IMR-90 (cell line): ENCODE data around the gene SOCS3. TPM values are rescaled to one million over a fixed set of nuclear protein-coding genes. Genes with fewer than 3 reads are reported as not detected.
A peak's percentile ranks its signal among the peaks of the same experiment; 100 is the strongest.

Experiments used
- ATAC-seq: fragments of 200-7000 bp; cut with Tn5 transposase; 2 replicates; pipeline ENCODE4 v1.9.1; 2020; ENCODE audit warnings: low read depth, mild to moderate bottlenecking, moderate library complexity
- BruUV-seq: library from RNA; stranded (reverse); fragments of 400-500 nt; replicated peaks from 2 replicates; lab custom pipeline; 2021; lab: Mats Ljungman, UMichigan
- CTCF ChIA-PET: fragments of 300-600 bp; formaldehyde crosslinking; extraction: SDS; loops from one replicate; lab custom pipeline; 2021; ENCODE audit warnings: antibody characterized with exemption; lab: Yijun Ruan, JAX
- POLR2A ChIA-PET: fragments of 300-600 bp; sonication (Branson Sonifier 250); formaldehyde crosslinking; loops from one replicate; lab custom pipeline; 2022; ENCODE audit warnings: antibody characterized with exemption; ENCODE audit not compliant: unreplicated experiment; lab: Charles Lee
- DNase-seq: peaks from one replicate; pipeline ENCODE4 v3.0.0; 2013
- H2AFZ ChIP-seq: replicated peaks from 2 replicates; pipeline ENCODE3; 2013; ENCODE audit warnings: low read length, mild to moderate bottlenecking; ENCODE audit not compliant: poor library complexity
- H2AK5ac ChIP-seq: 2 replicates; pipeline ENCODE4 v1.6.1; 2013; ENCODE audit warnings: low read depth, low read length, inconsistent platforms
- H2AK9ac ChIP-seq: replicated peaks from 2 replicates; pipeline ENCODE3; 2013; ENCODE audit warnings: mild to moderate bottlenecking, low read depth, low read length, moderate library complexity; ENCODE audit not compliant: poor library complexity
- H2BK120ac ChIP-seq: 2 replicates; pipeline ENCODE4 v1.6.1; 2013; ENCODE audit warnings: low read depth, low read length, inconsistent platforms
- H2BK15ac ChIP-seq: 3 replicates; pipeline ENCODE4 v1.6.1; 2013; ENCODE audit warnings: low read depth, low read length, inconsistent platforms
- H2BK20ac ChIP-seq: 2 replicates; pipeline ENCODE4 v1.6.1; 2013; ENCODE audit warnings: low read depth, mild to moderate bottlenecking, inconsistent platforms, low read length, moderate library complexity
- H2BK5ac ChIP-seq: 2 replicates; pipeline ENCODE4 v1.6.1; 2013; ENCODE audit warnings: mild to moderate bottlenecking, low read depth, low read length, inconsistent platforms; ENCODE audit not compliant: poor library complexity, severe bottlenecking
- H3K14ac ChIP-seq: replicated peaks from 2 replicates; pipeline ENCODE4 v1.6.1; 2013; ENCODE audit warnings: low read depth, low read length, inconsistent platforms
- H3K18ac ChIP-seq: 2 replicates; pipeline ENCODE4 v1.6.1; 2013; ENCODE audit warnings: low read depth, low read length, control low read depth
- H3K23ac ChIP-seq: 2 replicates; pipeline ENCODE4 v1.6.1; 2013; ENCODE audit warnings: low read depth, low read length, inconsistent platforms
- H3K27ac ChIP-seq: 2 replicates; pipeline ENCODE4 v1.5.1; 2013; ENCODE audit warnings: mild to moderate bottlenecking, control low read depth, low read length; ENCODE audit not compliant: insufficient read depth
- H3K27me3 ChIP-seq: 2 replicates; pipeline ENCODE4 v1.6.1; 2013; ENCODE audit warnings: low read length; ENCODE audit not compliant: control insufficient read depth, insufficient read depth
- H3K36me3 ChIP-seq: 2 replicates; pipeline ENCODE4 v1.6.1; 2013; ENCODE audit warnings: low read length, mixed read lengths; ENCODE audit not compliant: control insufficient read depth, insufficient read depth
- H3K4ac ChIP-seq: 2 replicates; pipeline ENCODE4 v1.6.1; 2013; ENCODE audit warnings: low read depth, low read length, inconsistent platforms
- H3K4me1 ChIP-seq: 2 replicates; pipeline ENCODE4 v1.6.1; 2013; ENCODE audit warnings: low read length, mixed read lengths; ENCODE audit not compliant: control insufficient read depth, insufficient read depth
- H3K4me2 ChIP-seq: 2 replicates; pipeline ENCODE4 v1.6.1; 2013; ENCODE audit warnings: low read depth, mild to moderate bottlenecking, control low read depth, low read length, moderate library complexity
- H3K4me3 ChIP-seq: 2 replicates; pipeline ENCODE4 v1.5.1; 2013; ENCODE audit warnings: low read depth, mild to moderate bottlenecking, control low read depth, low read length, moderate library complexity; ENCODE audit not compliant: insufficient read depth
- H3K56ac ChIP-seq: 2 replicates; pipeline ENCODE4 v1.6.1; 2013; ENCODE audit warnings: low read length, inconsistent platforms; ENCODE audit not compliant: insufficient read depth; ENCODE audit errors: extremely low read depth
- H3K79me1 ChIP-seq, 2 experiments: 2 replicates each; pipeline ENCODE4 v1.6.1; 2013; ENCODE audit warnings: low read length in 2 of 2, inconsistent platforms in 1 of 2, low read depth in 1 of 2
- H3K9ac ChIP-seq: 2 replicates; pipeline ENCODE4 v1.6.1; 2013; ENCODE audit warnings: low read depth, low read length, control low read depth
- H3K9me1 ChIP-seq: 2 replicates; pipeline ENCODE4 v1.6.1; 2013; ENCODE audit warnings: low read length, inconsistent platforms; ENCODE audit not compliant: insufficient read depth
- H3K9me3 ChIP-seq: 2 replicates; pipeline ENCODE4 v1.6.1; 2013; ENCODE audit warnings: low read length; ENCODE audit not compliant: control insufficient read depth, insufficient read depth
- H4K20me1 ChIP-seq: 2 replicates; pipeline ENCODE4 v1.6.1; 2013; ENCODE audit warnings: low read length, inconsistent platforms; ENCODE audit not compliant: insufficient read depth
- H4K5ac ChIP-seq: 2 replicates; pipeline ENCODE4 v1.6.1; 2013; ENCODE audit warnings: mild to moderate bottlenecking, low read depth, low read length, control low read depth
- H4K8ac ChIP-seq, 2 experiments: 2 replicates each; pipeline ENCODE4 v1.6.1; 2013; ENCODE audit warnings: low read depth in 2 of 2, low read length in 2 of 2, control low read depth in 1 of 2, inconsistent platforms in 1 of 2
- H4K91ac ChIP-seq: 2 replicates; pipeline ENCODE4 v1.6.1; 2013; ENCODE audit warnings: low read depth, low read length, inconsistent platforms; ENCODE audit not compliant: insufficient read depth
- BHLHE40 ChIP-seq: fragments of 150-350 bp; IDR thresholded peaks from 2 replicates; pipeline ENCODE4 v1.6.1; 2016; ENCODE audit warnings: mild to moderate bottlenecking, low read depth, low read length
- CEBPB ChIP-seq: IDR thresholded peaks from 2 replicates; pipeline ENCODE4 v1.6.1; 2012; ENCODE audit warnings: low read depth, low read length, improper control_type of control experiment
- CHD1 ChIP-seq: IDR thresholded peaks from 2 replicates; pipeline ENCODE4 v1.6.1; 2012; ENCODE audit warnings: low read depth, low read length, improper control_type of control experiment
- CTCF ChIP-seq: conservative IDR thresholded peaks from 2 replicates; pipeline ENCODE4 v1.5.1; 2012; ENCODE audit warnings: mild to moderate bottlenecking, low read depth, low read length, improper control_type of control experiment
- FOS ChIP-seq: fragments of 150-350 bp; IDR thresholded peaks from 2 replicates; pipeline ENCODE4 v1.6.1; 2016; ENCODE audit warnings: low read depth, low read length
- MAFK ChIP-seq: IDR thresholded peaks from 2 replicates; pipeline ENCODE4 v1.6.1; 2012; ENCODE audit warnings: low read depth, low read length, improper control_type of control experiment
- MAZ ChIP-seq: IDR thresholded peaks from 2 replicates; pipeline ENCODE4 v1.6.1; 2012; ENCODE audit warnings: low read depth, mild to moderate bottlenecking, low read length, improper control_type of control experiment, moderate library complexity, borderline replicate concordance
- MXI1 ChIP-seq: IDR thresholded peaks from 2 replicates; pipeline ENCODE4 v1.6.1; 2012; ENCODE audit warnings: low read depth, mild to moderate bottlenecking, low read length, moderate library complexity, borderline replicate concordance
- NFE2L2 ChIP-seq: fragments of 150-350 bp; IDR thresholded peaks from 2 replicates; pipeline ENCODE4 v1.6.1; 2016; ENCODE audit warnings: low read depth, mild to moderate bottlenecking, low read length
- POLR2A ChIP-seq: IDR thresholded peaks from 2 replicates; pipeline ENCODE4 v1.6.1; 2012; ENCODE audit warnings: mild to moderate bottlenecking, low read depth, low read length
- RAD21 ChIP-seq: IDR thresholded peaks from 2 replicates; pipeline ENCODE4 v1.6.1; 2012; ENCODE audit warnings: low read length, improper control_type of control experiment
- RCOR1 ChIP-seq: IDR thresholded peaks from 2 replicates; pipeline ENCODE4 v1.6.1; 2012; ENCODE audit warnings: mild to moderate bottlenecking, low read length, improper control_type of control experiment; ENCODE audit not compliant: insufficient replicate concordance
- SMC3 ChIP-seq: fragments of 150-350 bp; IDR thresholded peaks from 2 replicates; pipeline ENCODE4 v1.6.1; 2016; ENCODE audit warnings: low read depth, mild to moderate bottlenecking, antibody characterized with exemption, low read length, moderate library complexity
- WGBS, 2 experiments: methylation state at CpG; one replicate each; pipeline versions ENCODE4 v1.1.5 to v1.1.7; 2013; ENCODE audit warnings: missing lambda C conversion rate in 2 of 2; ENCODE audit not compliant: insufficient read length in 1 of 2; ENCODE audit errors: extremely low coverage in 2 of 2; 5-methylcytosine and 5-hydroxymethylcytosine counted together
- dilution Hi-C: fragments of 300-500 bp; cut with HindIII; formaldehyde crosslinking; loops from one replicate; pipeline ENCODE4 v1.14.3; 2018; ENCODE audit warnings: low sequenced_read_pairs; ENCODE audit not compliant: unreplicated experiment
- in situ Hi-C: fragments of 300-500 bp; cut with MboI; formaldehyde crosslinking; loops from 3 replicates; pipeline ENCODE4 v1.14.3; 2019; ENCODE audit warnings: low sequenced_read_pairs, inconsistent platforms, mixed read lengths
- intact Hi-C: fragments of 100-400 bp; cut with micrococcal nuclease; formaldehyde crosslinking; loops from 2 replicates; pipeline ENCODE4 v1.10.0; 2022
- polyA plus RNA-seq, 3 experiments: library from polyadenylated mRNA; depleted of rRNA; stranded (reverse); fragments of >200 nt; gene quantifications; 2 replicates each; pipeline ENCODE4 v1.2.3, GENCODE V29; 2012; ENCODE audit warnings: low replicate concordance in 1 of 3
- total RNA-seq: library from RNA; depleted of rRNA; stranded (reverse); fragments of >200 nt; gene quantifications from 2 replicates; pipeline ENCODE4 v1.2.3, GENCODE V29; 2012
- TF ChIP-seq, protein P1 (sequence below): fragments of 150-350 bp; IDR thresholded peaks from 2 replicates; pipeline ENCODE4 v1.6.1; 2017; ENCODE audit warnings: mild to moderate bottlenecking, antibody characterized with exemption, low read length, low read depth

Gene SOCS3
- total and polyA plus RNA-seq, 2 of the 4 experiments (the other 2 are of a cell fraction), result 19.2 to 19.9 TPM

GRCh38 chr17:78314683-78315354 is 45.1 kb downstream of the SOCS3 start:
- POLR2A ChIA-PET, result interaction anchor here (2.0 kb wide), 1 partner anchor 10 kb away, joined by 10 read pairs; no protein-coding TSS in a partner anchor
- TF ChIP-seq FOS (no peak), NFE2L2 (no peak), RAD21 (no peak), MAZ (no peak), BHLHE40 (no peak), CEBPB (no peak), MAFK (no peak), MXI1 (no peak), SMC3 (no peak), CTCF (no peak), RCOR1 (no peak), POLR2A (no peak), CHD1 (no peak)
- TF ChIP-seq, protein P1, sequence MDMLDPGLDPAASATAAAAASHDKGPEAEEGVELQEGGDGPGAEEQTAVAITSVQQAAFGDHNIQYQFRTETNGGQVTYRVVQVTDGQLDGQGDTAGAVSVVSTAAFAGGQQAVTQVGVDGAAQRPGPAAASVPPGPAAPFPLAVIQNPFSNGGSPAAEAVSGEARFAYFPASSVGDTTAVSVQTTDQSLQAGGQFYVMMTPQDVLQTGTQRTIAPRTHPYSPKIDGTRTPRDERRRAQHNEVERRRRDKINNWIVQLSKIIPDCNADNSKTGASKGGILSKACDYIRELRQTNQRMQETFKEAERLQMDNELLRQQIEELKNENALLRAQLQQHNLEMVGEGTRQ, result no peak

More at GRCh38 chr17:78314683-78315354, 45.1 kb downstream of the SOCS3 start:
- ATAC-seq, result no peak
- CTCF ChIA-PET, result no interaction called here
- Histone ChIP-seq H3K9ac (peak overlapping the region; percentile 1; the same call in 1 of the 2 replicates), H2BK120ac (peak overlapping the region; percentile 84), H4K91ac (peak overlapping the region; percentile 69), H2BK15ac (peak overlapping the region; percentile 67; the same call in 2 of the 3 replicates), H3K4me2 (peak overlapping the region; percentile 17), H4K8ac (peak overlapping the region; percentile 33 to 61), H3K23ac (peak overlapping the region; percentile 26; the same call in 1 of the 2 replicates), H3K9me1 (peaks cover 15% of the 10 kb centered on the region), H3K18ac (peak overlapping the region; percentile 46), H3K9me3 (no peaks in the 10 kb centered on the region), H3K4me3 (no peak overlapping the region), H3K27ac (peak overlapping the region; percentile 76), H3K4me1 (peaks cover 30% of the 10 kb centered on the region), H4K5ac (peak overlapping the region; percentile 22), H2BK20ac (peak overlapping the region; percentile 86), H2AK9ac (peak overlapping the region; percentile 87), H3K56ac (0 out of 2 replicates have a peak overlapping the region, but pooled peaks have one; percentile 1), H2BK5ac (peak overlapping the region; percentile 54), H3K27me3 (no peaks in the 10 kb centered on the region), H2AK5ac (peak overlapping the region; percentile 40), H3K36me3 (no peaks in the 10 kb centered on the region), H3K4ac (peak overlapping the region; percentile 56), H4K20me1 (no peaks in the 10 kb centered on the region; the same call in 1 of the 2 replicates), H3K14ac (peak overlapping the region; percentile 24; the same call in 1 of the 2 replicates), H3K79me1 (peaks cover 0 to 14% of the 10 kb centered on the region in 2 experiments; a peak in 2 of 4 replicates), H2AFZ (peak overlapping the region; percentile 47)
- DNase-seq, result no peak
- BruUV-seq, result no TSS peak
- intact Hi-C loops (loop anchor here (2.0 kb wide), 1 partner anchor 46 kb away; the partner anchor contains the start of gene SOCS3), in situ Hi-C loops (no loop called here), dilution Hi-C loops (no loop called here)
- 38% methylated on average over 3 of the region's 12 CpGs; no CpG with 5 or more reads in 1 of the 2 experiments for WGBS, 2 experiments
